NCI-H345 (cell line): ENCODE results near the gene TNIP2.
"Not testable (repeated sequence)": the region's sequence is repeated elsewhere in the genome, so short reads cannot be mapped to it uniquely, and the experiment has no call there.

Source experiments
- DNase-seq: peaks from one replicate; lab custom pipeline; 2025; lab: John Stamatoyannopoulos, UW

Gene TNIP2

GRCh38 chr4:2767705-2768074 lies 11.6 kb upstream of the TNIP2 start:
- no peak for DNase-seq

- no peak for DNase-seq
Measured at GRCh38 chr4:2767046-2767704, 11.0 kb upstream of the TNIP2 start.

- no peak for DNase-seq
Measured at GRCh38 chr4:2765832-2766526, 9.8 kb upstream of the TNIP2 start.

DNA sequence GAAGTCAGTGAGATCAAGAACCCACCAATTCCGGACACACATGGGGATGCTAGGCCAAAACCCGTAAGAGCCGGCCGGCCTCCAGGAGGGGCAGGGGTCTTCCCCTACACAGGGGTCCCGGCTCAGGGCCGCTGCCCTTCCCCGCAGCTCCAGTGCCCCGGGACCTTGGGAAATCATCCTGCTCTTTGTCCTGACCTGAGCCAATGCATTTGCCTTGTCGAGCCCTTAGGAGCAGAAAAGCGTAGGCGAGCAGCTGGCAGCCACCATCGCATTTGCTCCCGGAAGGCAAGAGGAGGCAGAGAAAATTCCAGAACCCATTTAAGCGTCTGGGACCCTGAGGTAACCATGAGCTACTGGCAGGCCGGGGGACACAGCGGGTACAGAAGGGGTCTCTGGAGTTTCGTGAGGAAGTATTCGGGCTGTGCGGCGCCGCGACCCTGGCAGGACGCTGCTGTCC lies 7.4 kb upstream of the TNIP2 start:
- no peak for DNase-seq

DNA sequence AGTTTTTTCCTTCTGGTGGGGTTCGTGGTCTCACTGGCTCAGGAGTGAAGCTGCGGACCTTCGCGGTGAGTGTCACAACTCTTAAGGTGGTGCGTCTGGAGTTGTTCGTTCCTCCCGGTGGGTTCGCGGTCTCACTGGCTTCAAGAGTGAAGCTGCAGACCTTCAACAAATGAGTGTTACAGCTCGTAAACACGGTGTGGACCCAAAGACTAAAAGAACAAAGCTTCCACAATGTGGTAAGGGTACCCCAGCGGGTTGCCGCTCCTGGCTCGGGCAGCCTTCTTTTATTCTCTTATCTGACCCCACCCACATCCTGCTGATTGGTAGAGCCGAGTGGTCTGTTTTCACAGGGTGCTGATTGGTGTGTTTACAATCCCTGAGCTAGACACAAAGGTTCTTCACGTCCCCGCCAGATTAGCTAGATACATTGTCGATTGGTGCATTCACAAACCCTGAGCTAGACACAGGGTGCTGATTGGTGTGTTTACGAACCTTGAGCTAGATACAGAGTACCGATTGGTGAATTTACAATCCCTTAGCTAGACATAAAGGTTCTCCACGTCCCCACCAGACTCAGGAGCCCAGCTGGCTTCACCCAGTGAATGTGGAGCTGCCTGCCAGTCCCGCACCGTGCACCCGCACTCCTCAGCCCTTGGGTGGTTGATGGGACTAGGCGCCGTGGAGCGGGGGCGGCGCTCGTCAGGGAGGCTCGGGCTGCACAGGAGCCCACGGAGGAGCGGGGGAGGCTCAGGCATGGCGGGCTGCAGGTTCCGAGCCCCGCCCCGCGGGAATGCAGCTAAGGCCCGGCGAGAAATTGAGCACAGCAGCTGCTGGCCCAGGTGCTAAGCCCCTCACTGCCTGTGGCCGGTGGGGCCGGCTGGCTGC lies 6.6 kb upstream of the TNIP2 start:
- DNase-seq = not testable (repeated sequence)

- DNase-seq = no peak
Measured at GRCh38 chr4:2762048-2762447, 5.9 kb upstream of the TNIP2 start.

DNA sequence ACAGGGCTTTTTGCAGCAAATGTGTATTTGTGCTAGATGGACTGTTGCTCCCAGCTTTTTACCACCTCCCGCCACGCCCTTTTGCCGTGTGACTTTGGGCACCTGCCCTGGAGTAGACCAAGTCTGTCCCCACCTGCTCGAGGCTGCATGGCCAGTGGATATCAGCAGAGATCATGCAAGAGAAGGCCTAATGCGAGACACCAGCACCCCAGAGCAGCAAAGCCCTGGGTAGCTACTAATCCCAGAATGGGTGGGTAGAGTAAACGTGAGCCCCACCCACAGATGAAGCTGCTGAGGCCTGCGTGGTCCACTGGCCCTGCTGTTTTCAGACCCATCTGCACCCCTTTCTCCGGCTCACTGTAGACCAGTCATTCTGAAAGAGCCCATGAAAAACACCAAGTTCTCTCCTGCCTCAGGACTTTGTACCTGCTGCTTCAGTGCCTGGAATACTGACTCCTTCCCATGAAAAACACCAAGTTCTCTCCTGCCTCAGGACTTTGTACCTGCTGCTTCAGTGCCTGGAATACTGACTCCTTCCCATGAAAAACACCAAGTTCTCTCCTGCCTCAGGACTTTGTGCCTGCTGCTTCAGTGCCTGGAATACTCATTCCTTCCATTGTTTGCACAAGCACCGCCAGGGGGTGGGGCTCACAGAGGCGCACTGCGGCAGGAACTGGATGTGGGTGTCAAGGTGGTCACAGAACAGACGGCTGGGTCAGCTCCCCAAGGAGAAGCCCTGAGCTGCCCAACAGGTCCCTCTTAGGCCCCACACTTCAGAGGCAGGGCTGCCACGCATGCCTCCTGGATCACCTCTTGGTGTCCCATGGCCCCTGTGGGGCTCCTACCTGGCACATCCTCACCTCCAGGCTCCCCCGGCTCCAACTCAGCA lies 5.1 kb upstream of the TNIP2 start:
- DNase-seq = no peak

DNA sequence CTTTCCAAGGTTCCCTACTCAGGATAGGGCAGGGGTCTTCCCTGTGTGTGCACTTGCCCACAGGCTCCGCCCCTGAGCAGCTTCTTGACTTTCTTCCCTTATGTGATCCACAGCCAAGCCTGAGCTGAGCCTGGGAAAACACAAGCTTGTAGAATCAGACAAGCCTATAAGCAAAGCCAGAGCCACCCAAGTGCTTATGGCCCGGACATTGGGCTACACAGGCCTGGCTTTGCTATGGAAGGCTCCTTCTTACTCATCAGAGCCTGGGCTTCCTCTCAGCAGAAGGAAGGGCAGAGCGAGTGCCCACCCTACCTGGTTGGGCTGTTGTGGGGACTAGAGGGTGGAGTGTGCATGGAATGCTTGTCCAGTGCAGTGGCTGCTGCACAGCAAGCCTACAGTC lies 1.3 kb upstream of the TNIP2 start:
- no peak for DNase-seq

- no peak for DNase-seq
Measured at GRCh38 chr4:2756691-2757350, 685 bp upstream of the TNIP2 start.

DNA sequence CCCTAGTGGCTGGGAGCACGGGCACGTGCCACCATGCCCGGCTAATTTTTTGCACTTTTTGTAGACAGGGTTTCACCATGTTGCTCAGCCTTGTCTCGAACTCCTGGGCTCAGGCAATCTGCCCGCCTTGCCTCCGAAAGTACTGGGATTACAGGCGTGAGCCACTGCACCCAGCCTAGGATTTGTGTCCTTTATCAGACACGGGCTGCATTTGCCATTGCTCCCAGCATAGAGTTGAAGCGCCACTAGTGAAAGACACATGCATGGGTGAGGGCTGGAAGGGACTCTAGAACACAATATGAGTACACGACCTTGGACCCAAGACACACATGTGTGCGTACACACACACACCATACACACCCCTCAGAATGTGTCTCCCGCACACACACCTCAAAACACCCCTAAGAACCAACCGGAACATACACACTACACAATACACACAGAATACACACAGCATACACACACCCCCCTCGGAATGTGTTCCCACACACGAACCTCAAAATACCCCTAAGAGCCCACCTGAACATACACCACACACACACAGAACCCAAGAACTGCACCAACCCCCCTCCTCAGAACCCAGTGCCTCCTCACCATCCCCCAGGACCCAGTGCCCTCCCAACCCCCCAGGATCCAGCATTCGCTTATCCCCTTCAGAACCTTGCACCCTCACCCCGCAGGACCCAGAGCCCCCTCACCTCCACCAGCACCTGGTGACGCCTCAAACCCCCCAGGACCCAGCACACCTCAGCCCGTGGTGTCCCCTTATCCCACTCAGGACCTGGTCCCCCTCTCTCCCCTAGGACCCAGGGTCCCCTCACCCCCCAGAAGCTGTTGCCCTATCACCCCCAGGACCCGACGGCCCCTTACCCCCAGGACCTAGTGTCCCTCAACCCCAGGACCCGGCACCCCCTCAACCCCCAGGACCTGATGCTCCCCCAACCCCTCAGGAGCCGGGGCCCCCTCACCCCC lies 1.0 kb downstream of the TNIP2 start:
- DNase-seq = no peak

DNA sequence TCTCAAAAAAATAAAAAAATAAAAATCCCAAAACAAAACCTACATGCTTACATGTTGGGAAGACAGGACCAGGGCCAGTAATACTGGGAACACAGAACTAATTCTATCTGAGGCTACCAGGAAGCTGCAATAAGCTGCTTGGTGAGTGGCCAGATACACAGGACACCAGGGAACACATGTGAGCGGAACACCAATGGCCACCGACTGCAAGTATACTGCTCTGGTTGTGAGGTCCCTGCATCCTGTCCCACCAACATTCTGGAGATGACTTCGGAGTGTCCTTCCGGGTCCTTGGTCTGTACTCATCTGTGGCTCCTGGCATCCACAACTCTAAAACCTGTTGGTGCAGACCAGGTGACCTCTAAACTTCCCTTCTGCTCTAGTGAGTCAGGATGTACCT lies 2.7 kb downstream of the TNIP2 start:
- no peak for DNase-seq

DNA sequence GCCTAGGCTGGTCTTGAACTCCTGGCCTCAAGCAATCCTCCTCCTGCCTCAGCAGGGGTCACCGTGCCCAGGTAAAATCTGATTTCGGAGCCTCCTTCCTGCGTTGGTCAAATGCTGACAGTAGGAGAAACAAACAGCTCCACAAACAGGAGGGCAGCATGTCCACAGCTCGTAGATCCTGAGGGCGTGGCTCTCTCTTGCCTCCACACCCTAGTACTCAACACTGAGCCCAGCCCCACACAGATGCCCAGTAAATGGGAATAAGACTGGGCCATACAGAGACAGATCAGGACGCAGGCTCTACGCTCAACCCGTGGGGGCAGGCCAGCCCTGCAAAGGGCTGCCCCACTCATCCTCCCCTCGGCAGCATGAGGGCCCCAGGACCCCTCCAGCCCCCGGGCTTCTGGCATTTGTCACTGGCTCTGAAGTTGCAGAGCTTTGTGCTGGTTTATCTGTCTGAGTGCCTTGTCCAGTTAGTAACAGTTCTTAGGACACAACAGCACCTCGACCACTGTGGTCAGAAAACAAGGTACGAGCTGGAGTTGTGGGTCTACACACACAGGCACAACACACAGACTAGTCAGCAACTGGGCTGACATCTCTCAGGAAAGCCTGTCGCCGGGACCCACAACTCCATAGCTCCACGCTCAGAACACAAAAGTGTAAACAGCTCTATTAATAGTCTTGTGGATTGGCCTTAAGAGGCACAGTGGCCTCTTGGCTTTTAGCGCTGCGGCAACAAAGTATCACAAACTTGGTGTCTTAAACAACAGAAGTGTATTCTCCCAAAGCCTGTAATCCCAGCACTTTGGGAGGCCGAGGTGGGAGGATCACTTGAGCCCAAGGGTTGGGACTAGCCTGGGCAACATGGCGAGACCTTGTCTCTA lies 5.2 kb downstream of the TNIP2 start:
- DNase-seq = no peak

DNA sequence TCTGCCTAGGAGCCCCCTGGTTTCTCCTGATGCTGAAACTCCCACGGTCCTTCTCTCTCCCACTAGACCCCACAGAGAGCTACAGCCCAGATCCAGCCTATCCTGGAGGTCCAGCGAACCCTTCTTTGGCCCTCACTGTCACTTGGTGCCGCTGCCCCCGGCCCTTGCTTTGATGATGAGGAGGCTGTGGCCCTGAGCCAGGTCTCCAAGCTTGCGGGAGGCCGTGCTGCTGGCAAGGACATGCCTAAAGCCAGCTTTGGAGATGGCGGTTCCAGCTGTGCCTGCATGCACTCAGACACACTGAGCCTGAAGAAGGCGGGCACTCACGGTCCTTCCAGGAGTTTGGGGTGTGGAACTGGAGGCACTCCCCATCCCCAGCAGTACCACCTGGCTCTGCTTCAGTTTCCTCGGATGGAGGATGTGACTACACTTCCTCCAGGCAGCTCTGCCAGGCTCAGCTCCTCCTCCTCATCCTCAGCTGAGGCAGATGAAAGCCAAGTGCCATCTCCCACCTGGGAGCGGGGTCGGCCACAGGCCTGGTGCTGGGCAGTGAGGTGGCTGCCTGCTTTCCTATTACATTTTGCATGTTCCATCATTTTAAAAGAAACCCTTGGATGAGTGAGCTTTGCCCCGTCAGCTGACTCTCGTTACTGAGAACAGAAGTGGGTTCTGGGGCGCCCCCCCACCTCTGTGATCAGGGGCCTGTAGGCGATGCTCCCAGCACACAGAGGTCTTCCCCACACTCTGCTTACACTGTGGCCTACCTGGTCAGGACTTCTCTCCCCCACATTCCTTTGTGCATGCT lies 9.0 kb downstream of the TNIP2 start:
- no peak for DNase-seq

DNA sequence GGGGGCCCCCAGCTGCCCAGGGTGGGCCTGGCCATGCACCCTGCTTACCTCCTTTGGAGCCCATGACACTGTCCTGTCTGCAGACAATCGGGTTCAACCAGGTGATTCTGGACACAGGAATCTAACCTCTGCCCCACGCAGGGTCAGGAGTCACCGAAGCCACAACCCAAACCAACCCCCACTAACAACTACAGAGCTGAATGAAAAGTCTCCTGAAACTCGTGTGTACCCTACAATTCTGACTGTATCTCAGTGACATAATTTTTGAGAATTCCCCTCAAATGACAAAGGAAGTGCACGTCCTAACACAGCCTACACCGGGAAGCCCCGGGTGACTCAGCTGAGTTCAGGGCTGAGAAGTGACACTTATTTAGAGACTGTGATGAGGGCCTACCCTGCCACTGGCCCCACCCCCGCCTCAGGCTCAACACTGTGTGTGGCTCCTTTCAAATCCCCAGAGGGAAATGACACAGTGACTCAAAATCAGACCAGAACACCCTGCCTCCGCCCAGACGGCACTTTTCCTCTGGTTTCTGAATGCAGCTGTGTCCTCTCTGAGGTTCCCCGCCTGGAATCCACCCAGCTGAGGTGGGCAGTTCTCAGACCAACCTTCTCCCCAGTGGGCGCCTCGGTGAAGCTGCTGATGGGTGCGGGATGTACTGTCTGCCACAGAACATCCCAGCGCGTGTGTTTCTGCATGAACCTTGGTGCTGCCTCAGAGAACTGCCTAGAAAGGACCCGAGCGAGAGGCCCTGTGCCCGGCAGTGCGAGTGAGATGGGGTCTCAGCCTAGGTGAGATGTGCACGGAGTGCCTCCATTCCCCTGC lies 9.9 kb downstream of the TNIP2 start:
- no peak for DNase-seq

- no peak for DNase-seq
Measured at GRCh38 chr4:2745516-2745915, 10.6 kb downstream of the TNIP2 start.

- no peak for DNase-seq
Measured at GRCh38 chr4:2744576-2745270, 11.4 kb downstream of the TNIP2 start.
